ENCODE results near the gene SHTN1.

Gene SHTN1

GRCh38 chr10:116988311-116988710, 16.7 kb downstream of the SHTN1 start:
- no peak overlapping the region for H3K4me3 ChIP-seq (ENCODE audit: low read depth, low read length)

GRCh38 chr10:116985611-116986010, 19.4 kb downstream of the SHTN1 start:
- no peak overlapping the region for H3K4me3 ChIP-seq (ENCODE audit: low read depth, low read length)

GRCh38 chr10:116984202-116984990, 20.6 kb downstream of the SHTN1 start:
- H3K4me3 ChIP-seq (ENCODE audit: low read depth, low read length), result no peak overlapping the region

- no peak overlapping the region for H3K4me3 ChIP-seq (ENCODE audit: low read depth, low read length)
These were observed 24.9 kb downstream of the SHTN1 start for GRCh38 chr10:116980041-116980440.

GRCh38 chr10:116978901-116979300, 26.1 kb downstream of the SHTN1 start:
- H3K4me3 ChIP-seq (ENCODE audit: low read depth, low read length), result no peak overlapping the region

- H3K4me3 ChIP-seq (ENCODE audit: low read depth, low read length), result no peak overlapping the region
These were observed 30.5 kb downstream of the SHTN1 start for GRCh38 chr10:116974456-116975005.

GRCh38 chr10:116973946-116974455, 31.0 kb downstream of the SHTN1 start:
- H3K4me3 ChIP-seq (ENCODE audit: low read depth, low read length), result no peak overlapping the region

- H3K4me3 ChIP-seq (ENCODE audit: low read depth, low read length), result no peak overlapping the region
These were observed 31.5 kb downstream of the SHTN1 start for GRCh38 chr10:116973371-116973905.

- no peak overlapping the region for H3K4me3 ChIP-seq (ENCODE audit: low read depth, low read length)
These were observed 32.9 kb downstream of the SHTN1 start for GRCh38 chr10:116972131-116972530.

- no peak overlapping the region for H3K4me3 ChIP-seq (ENCODE audit: low read depth, low read length)
These were observed 34.9 kb downstream of the SHTN1 start for GRCh38 chr10:116970050-116970449.

- no peak overlapping the region for H3K4me3 ChIP-seq (ENCODE audit: low read depth, low read length)
These were observed 36.7 kb downstream of the SHTN1 start for GRCh38 chr10:116968331-116968730.

GRCh38 chr10:116961406-116962251, 43.4 kb downstream of the SHTN1 start:
- no peak overlapping the region for H3K4me3 ChIP-seq (ENCODE audit: low read depth, low read length)

- no peak overlapping the region for H3K4me3 ChIP-seq (ENCODE audit: low read depth, low read length)
These were observed 44.8 kb downstream of the SHTN1 start for GRCh38 chr10:116960066-116960776.

- no peak overlapping the region for H3K4me3 ChIP-seq (ENCODE audit: low read depth, low read length)
These were observed 52.3 kb downstream of the SHTN1 start for GRCh38 chr10:116952729-116953128.

GRCh38 chr10:116948530-116948870, 56.5 kb downstream of the SHTN1 start:
- H3K4me3 ChIP-seq (ENCODE audit: low read depth, low read length), result no peak overlapping the region

GRCh38 chr10:116947841-116948529, 57.0 kb downstream of the SHTN1 start:
- no peak overlapping the region for H3K4me3 ChIP-seq (ENCODE audit: low read depth, low read length)

- H3K4me3 ChIP-seq (ENCODE audit: low read depth, low read length), result no peak overlapping the region
These were observed 60.1 kb downstream of the SHTN1 start for GRCh38 chr10:116944911-116945310.

- no peak overlapping the region for H3K4me3 ChIP-seq (ENCODE audit: low read depth, low read length)
These were observed 73.2 kb downstream of the SHTN1 start for GRCh38 chr10:116931806-116932205.

- H3K4me3 ChIP-seq (ENCODE audit: low read depth, low read length), result no peak overlapping the region
These were observed 78.6 kb downstream of the SHTN1 start for GRCh38 chr10:116926426-116926825.

- no peak overlapping the region for H3K4me3 ChIP-seq (ENCODE audit: low read depth, low read length)
These were observed 79.9 kb downstream of the SHTN1 start for GRCh38 chr10:116925056-116925455.
